ENCODE results near the gene CC2D1A.

GRCh38 chr19:13892870-13893269 is 13.1 kb upstream of the CC2D1A start:
- TF ChIP-seq CTCF (IDR thresholded peaks at IDR 0.05; ENCODE audit: insufficient read depth, low read length) (no peak), REST (IDR thresholded peaks at IDR 0.05; ENCODE audit: insufficient replicate concordance, low read depth) (no peak)
